GM23338 (cell line): ENCODE measurements around the gene MINDY4. TPM values are rescaled to one million over a fixed set of nuclear protein-coding genes. Genes with fewer than 3 reads are reported as not detected.

ENCODE experiments used
- ATAC-seq: fragments of 200-7000 bp; cut with Tn5 transposase; 3 replicates; pipeline ENCODE4 v1.9.1; 2020
- DNase-seq: peaks from one replicate; pipeline ENCODE4 v3.0.0-alpha.2; 2015; ENCODE audit warnings: low spot score
- H2AFZ ChIP-seq: fragments of 200-600 bp; sonication (generic); 2 replicates; pipeline ENCODE4 v1.8.0; 2016; ENCODE audit warnings: antibody characterized with exemption, mild to moderate bottlenecking, moderate library complexity
- H3F3A ChIP-seq: fragments of 200-600 bp; sonication (generic); replicated peaks from 2 replicates; pipeline ENCODE4 v1.8.0; 2017; ENCODE audit warnings: antibody characterized with exemption, mixed run types, low read depth
- H3K27ac ChIP-seq: fragments of 200-600 bp; sonication (generic); 2 replicates; pipeline ENCODE4 v1.6.1; 2016; ENCODE audit warnings: low read depth
- H3K27me3 ChIP-seq: fragments of 200-600 bp; sonication (generic); 2 replicates; pipeline ENCODE4 v1.8.0; 2016; ENCODE audit warnings: mild to moderate bottlenecking, mixed run types, moderate library complexity; ENCODE audit not compliant: insufficient read depth
- H3K36me3 ChIP-seq: fragments of 200-600 bp; sonication (generic); 2 replicates; pipeline ENCODE4 v1.8.0; 2016; ENCODE audit warnings: mild to moderate bottlenecking; ENCODE audit not compliant: insufficient read depth
- H3K4me1 ChIP-seq: fragments of 200-600 bp; sonication (generic); 2 replicates; pipeline ENCODE4 v1.8.0; 2016; ENCODE audit warnings: mild to moderate bottlenecking, moderate library complexity; ENCODE audit not compliant: insufficient read depth
- H3K4me2 ChIP-seq: fragments of 200-600 bp; sonication (generic); 2 replicates; pipeline ENCODE4 v1.7.1; 2017; ENCODE audit warnings: mixed run types
- H3K4me3 ChIP-seq: fragments of 200-600 bp; sonication (generic); 2 replicates; pipeline ENCODE4 v1.6.1; 2016; ENCODE audit warnings: mixed run types
- H3K79me2 ChIP-seq: fragments of 200-600 bp; sonication (generic); replicated peaks from 2 replicates; pipeline ENCODE4 v1.8.0; 2017; ENCODE audit warnings: mild to moderate bottlenecking; ENCODE audit not compliant: insufficient read depth
- H3K9me2 ChIP-seq: fragments of 200-600 bp; sonication (generic); 2 replicates; pipeline ENCODE4 v1.8.0; 2017; ENCODE audit not compliant: insufficient read depth
- H4K20me1 ChIP-seq: fragments of 200-600 bp; sonication (generic); replicated peaks from 2 replicates; pipeline ENCODE4 v1.8.0; 2017; ENCODE audit warnings: mild to moderate bottlenecking; ENCODE audit not compliant: insufficient read depth
- H3K27ac Mint-ChIP-seq: 2 replicates; pipeline ENCODE4 v1.8.0; 2020; ENCODE audit warnings: inconsistent platforms, mild to moderate bottlenecking, moderate library complexity, mixed read lengths
- H3K27me3 Mint-ChIP-seq: 3 replicates; pipeline ENCODE4 v1.8.0; 2022; ENCODE audit warnings: low read depth, mild to moderate bottlenecking, moderate library complexity, mixed read lengths, inconsistent platforms; ENCODE audit not compliant: insufficient read depth, poor library complexity
- H3K36me3 Mint-ChIP-seq: 3 replicates; pipeline ENCODE4 v1.8.0; 2021; ENCODE audit warnings: low read depth, mild to moderate bottlenecking, inconsistent platforms, moderate library complexity, mixed read lengths
- H3K4me1 Mint-ChIP-seq: 3 replicates; pipeline ENCODE4 v1.8.0; 2020; ENCODE audit warnings: mild to moderate bottlenecking, inconsistent platforms, mixed read lengths
- H3K4me3 Mint-ChIP-seq: 3 replicates; pipeline ENCODE4 v1.8.0; 2021; ENCODE audit warnings: moderate library complexity, mild to moderate bottlenecking, inconsistent platforms, mixed read lengths
- H3K9me3 Mint-ChIP-seq: 3 replicates; pipeline ENCODE4 v1.8.0; 2020; ENCODE audit warnings: moderate library complexity, mild to moderate bottlenecking, inconsistent platforms, mixed read lengths
- CREB1 ChIP-seq: fragments of 250-450 bp; sonication (Bioruptor Pico); IDR thresholded peaks from 2 replicates; pipeline ENCODE4 v1.5.0; 2020; ENCODE audit warnings: low read depth, mild to moderate bottlenecking, moderate library complexity
- ETS1 ChIP-seq: IDR thresholded peaks from 2 replicates; pipeline ENCODE4 v1.6.1; 2016; ENCODE audit warnings: antibody characterized with exemption
- EZH2 ChIP-seq: fragments of 200-600 bp; sonication (generic); IDR thresholded peaks from one replicate; pipeline ENCODE4 v1.8.0; 2017; ENCODE audit warnings: antibody characterized with exemption, mild to moderate bottlenecking, low read depth; ENCODE audit not compliant: unreplicated experiment
- EZH2phosphoT487 ChIP-seq: fragments of 200-600 bp; sonication (generic); IDR thresholded peaks from one replicate; pipeline ENCODE4 v1.8.1; 2018; ENCODE audit warnings: antibody characterized with exemption; ENCODE audit not compliant: unreplicated experiment
- JUNB ChIP-seq: IDR thresholded peaks from one replicate; pipeline ENCODE4 v1.6.1; 2016; ENCODE audit warnings: antibody characterized with exemption; ENCODE audit not compliant: unreplicated experiment
- NANOG ChIP-seq: IDR thresholded peaks from 2 replicates; pipeline ENCODE4 v1.6.1; 2016; ENCODE audit warnings: antibody characterized with exemption, borderline replicate concordance
- POLR2AphosphoS5 ChIP-seq: IDR thresholded peaks from 2 replicates; pipeline ENCODE4 v1.6.1; 2016; ENCODE audit warnings: antibody characterized with exemption, low read depth
- REST ChIP-seq: IDR thresholded peaks from one replicate; pipeline ENCODE4 v1.6.1; 2018; ENCODE audit warnings: antibody characterized with exemption; ENCODE audit not compliant: unreplicated experiment
- STAT1 ChIP-seq: IDR thresholded peaks from one replicate; pipeline ENCODE4 v1.6.1; 2016; ENCODE audit warnings: antibody characterized with exemption; ENCODE audit not compliant: unreplicated experiment
- ZNF114 ChIP-seq: fragments of 250-450 bp; sonication (Bioruptor Pico); IDR thresholded peaks from 2 replicates; pipeline ENCODE4 v1.5.0; 2020; ENCODE audit warnings: mild to moderate bottlenecking, moderate library complexity
- ZNF331 ChIP-seq: fragments of 250-450 bp; sonication (Bioruptor Pico); IDR thresholded peaks from 2 replicates; pipeline ENCODE4 v1.5.0; 2020; ENCODE audit warnings: low read depth, mild to moderate bottlenecking, moderate library complexity
- ZNF462 ChIP-seq: fragments of 250-450 bp; sonication (Bioruptor Pico); IDR thresholded peaks from 2 replicates; pipeline ENCODE4 v1.5.0; 2020; ENCODE audit warnings: mild to moderate bottlenecking, moderate library complexity
- polyA plus RNA-seq: library from polyadenylated mRNA; unstranded; fragments of >200 nt; fragmentation: Nextera tagmentation; extraction: Ambion mirVana; gene quantifications from 2 replicates; pipeline ENCODE4 v1.2.1, GENCODE V29; 2016
- total RNA-seq: library from RNA; depleted of rRNA; stranded (reverse); fragments of >200 nt; shearing (Covaris generic); gene quantifications from 2 replicates; pipeline ENCODE4 v1.2.3, GENCODE V29; 2014
- TF ChIP-seq, protein P1 (sequence below), 2 experiments: fragments of 200-600 bp in 1 of 2; sonication (generic) in 1 of 2; conservative IDR thresholded peaks; 2 replicates each; pipeline versions ENCODE4 v1.5.1 to v1.6.1; 2016 to 2017; ENCODE audit warnings: antibody characterized with exemption in 2 of 2, low read depth in 2 of 2, mild to moderate bottlenecking in 2 of 2, moderate library complexity in 1 of 2

Gene MINDY4
- total and polyA plus RNA-seq, 2 experiments from 2014 or later = 1.7 to 4.4 TPM

DNA sequence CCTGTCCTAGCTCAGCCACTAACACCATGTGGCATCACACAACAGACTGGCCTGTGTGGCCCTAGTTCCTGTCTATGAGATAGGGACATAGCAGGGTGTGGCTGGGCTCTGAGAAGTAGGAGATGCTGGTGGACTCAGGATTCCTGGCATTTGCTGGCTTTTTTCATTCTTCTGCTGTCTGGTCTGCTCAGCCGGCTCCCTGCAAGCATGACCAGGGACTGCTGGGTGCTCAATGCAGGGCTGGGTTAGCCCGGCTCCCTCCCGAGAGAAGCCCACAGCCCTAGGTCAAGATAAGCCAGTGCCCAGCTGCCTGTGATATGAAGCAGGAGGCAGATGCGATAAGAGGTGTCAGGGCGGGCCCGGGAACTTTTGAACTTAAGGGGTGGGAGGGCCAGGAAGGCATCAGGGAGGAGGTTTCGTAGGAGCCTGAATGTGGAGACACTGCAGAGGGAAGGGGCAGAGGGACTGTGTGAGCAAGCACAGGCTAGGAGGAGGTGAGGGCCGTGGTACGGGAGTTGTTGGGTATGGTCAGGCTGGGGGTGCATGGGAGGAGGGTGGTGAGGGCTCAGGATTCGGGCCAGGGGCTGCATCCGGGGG lies 143.9 kb downstream of the MINDY4 start:
- no peak for DNase-seq
- Histone ChIP-seq H3F3A (no peaks in the 10 kb centered on the region), H2AFZ (no peak overlapping the region), H4K20me1 (no peaks in the 10 kb centered on the region), H3K79me2 (no peaks in the 10 kb centered on the region), H3K36me3 (no peaks in the 10 kb centered on the region), H3K4me2 (no peak overlapping the region), H3K27me3 (no peaks in the 10 kb centered on the region), H3K27ac (no peak overlapping the region), H3K4me3 (no peak overlapping the region), H3K9me2 (no peaks in the 10 kb centered on the region), H3K4me1 (no peaks in the 10 kb centered on the region)
- peaks cover 31% of the 10 kb centered on the region for H3K4me1 Mint-ChIP-seq
- no peaks in the 10 kb centered on the region; the same call in 2 of the 3 replicates for H3K36me3 Mint-ChIP-seq
- ATAC-seq = no peak
- H3K4me3 Mint-ChIP-seq = no peak overlapping the region
- TF ChIP-seq REST = no peak
- no peak for TF ChIP-seq POLR2AphosphoS5
- no peak for TF ChIP-seq ZNF331 (CRISPR knock-in tag)
- no peak for TF ChIP-seq CREB1 (CRISPR knock-in tag)
- no peak for TF ChIP-seq JUNB
- TF ChIP-seq, protein P1, sequence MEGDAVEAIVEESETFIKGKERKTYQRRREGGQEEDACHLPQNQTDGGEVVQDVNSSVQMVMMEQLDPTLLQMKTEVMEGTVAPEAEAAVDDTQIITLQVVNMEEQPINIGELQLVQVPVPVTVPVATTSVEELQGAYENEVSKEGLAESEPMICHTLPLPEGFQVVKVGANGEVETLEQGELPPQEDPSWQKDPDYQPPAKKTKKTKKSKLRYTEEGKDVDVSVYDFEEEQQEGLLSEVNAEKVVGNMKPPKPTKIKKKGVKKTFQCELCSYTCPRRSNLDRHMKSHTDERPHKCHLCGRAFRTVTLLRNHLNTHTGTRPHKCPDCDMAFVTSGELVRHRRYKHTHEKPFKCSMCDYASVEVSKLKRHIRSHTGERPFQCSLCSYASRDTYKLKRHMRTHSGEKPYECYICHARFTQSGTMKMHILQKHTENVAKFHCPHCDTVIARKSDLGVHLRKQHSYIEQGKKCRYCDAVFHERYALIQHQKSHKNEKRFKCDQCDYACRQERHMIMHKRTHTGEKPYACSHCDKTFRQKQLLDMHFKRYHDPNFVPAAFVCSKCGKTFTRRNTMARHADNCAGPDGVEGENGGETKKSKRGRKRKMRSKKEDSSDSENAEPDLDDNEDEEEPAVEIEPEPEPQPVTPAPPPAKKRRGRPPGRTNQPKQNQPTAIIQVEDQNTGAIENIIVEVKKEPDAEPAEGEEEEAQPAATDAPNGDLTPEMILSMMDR (conservative IDR thresholded peaks at IDR 0.05; ENCODE audit: low read depth in 2 of 2) = no peak
- no peak for TF ChIP-seq STAT1
- TF ChIP-seq ZNF114 (CRISPR knock-in tag) = no peak
- no peak for TF ChIP-seq ETS1
- no peak for TF ChIP-seq NANOG
- no peak for TF ChIP-seq EZH2
- TF ChIP-seq ZNF462 = no peak
- no peak for TF ChIP-seq EZH2phosphoT487
- no peaks in the 10 kb centered on the region for H3K9me3 Mint-ChIP-seq
- H3K27ac Mint-ChIP-seq = no peak overlapping the region
- H3K27me3 Mint-ChIP-seq = peaks cover 10% of the 10 kb centered on the region
